HCT116 (cell line): Measurements from ENCODE around the gene SEC24A. TPM values are rescaled to one million over a fixed set of nuclear protein-coding genes. Genes with fewer than 3 reads are reported as not detected.

Experiments
- ATAC-seq: fragments of 200-7000 bp; cut with Tn5 transposase; 2 replicates; pipeline ENCODE4 v1.9.1; 2020; ENCODE audit warnings: mild to moderate bottlenecking, moderate library complexity
- BruUV-seq: library from RNA; stranded (reverse); fragments of 400-500 nt; replicated peaks from 2 replicates; lab custom pipeline; 2021; lab: Mats Ljungman, UMichigan
- CTCF ChIA-PET: fragments of 300-600 bp; sonication (Branson Sonifier 250); formaldehyde crosslinking; loops from one replicate; lab custom pipeline; 2021; ENCODE audit warnings: antibody characterized with exemption; lab: Charles Lee
- POLR2A ChIA-PET: fragments of 300-600, 350-600 bp; sonication (Branson Sonifier 250); formaldehyde crosslinking; loops from one replicate; lab custom pipeline; 2021; ENCODE audit warnings: antibody characterized with exemption; lab: Charles Lee
- RAD21 ChIA-PET, 2 experiments: fragments of 300-600 bp; sonication (Branson Sonifier 250); formaldehyde crosslinking; loops; one replicate each; lab custom pipeline; 2023; ENCODE audit warnings: low total read pairs in 2 of 2; ENCODE audit not compliant: uncharacterized antibody in 2 of 2, unreplicated experiment in 2 of 2, low non-redundant PET in 1 of 2; lab: Charles Lee
- DNase-seq: peaks from one replicate; pipeline ENCODE4 v3.0.0-alpha.2; 2010; ENCODE audit warnings: low read depth, low spot score
- H2AFZ ChIP-seq: fragments of 200-600 bp; shearing (Covaris generic), sonication (generic); 2 replicates; pipeline ENCODE4 v1.6.1; 2017; ENCODE audit warnings: low read depth, mixed run types, mixed read lengths, antibody characterized with exemption, low read length; ENCODE audit not compliant: poor library complexity, severe bottlenecking
- H3K27ac ChIP-seq: 2 replicates; pipeline ENCODE4 v1.5.1; 2012; ENCODE audit warnings: low read depth, low read length
- H3K27me3 ChIP-seq: fragments of 200-600 bp; sonication (generic); 2 replicates; pipeline ENCODE4 v1.6.1; 2016; ENCODE audit warnings: mixed run types, low read length, mixed read lengths; ENCODE audit not compliant: insufficient read depth
- H3K36me3 ChIP-seq, 2 experiments: fragments of 200-500 bp in 1 of 2; fragments of 200-600 bp in 1 of 2; sonication (Bioruptor generic) in 1 of 2; sonication (generic) in 1 of 2; 2 replicates each; pipeline versions ENCODE4 v1.5.1 to v1.6.1; 2014 to 2016; ENCODE audit warnings: low read length in 2 of 2, inconsistent platforms in 1 of 2, mixed read lengths in 1 of 2, mixed run types in 1 of 2; ENCODE audit not compliant: insufficient read depth in 2 of 2, control insufficient read depth in 1 of 2
- H3K4me1 ChIP-seq, 2 experiments: fragments of 200-600 bp in 1 of 2; sonication (generic) in 1 of 2; 2 replicates each; pipeline versions ENCODE4 v1.5.1 to v1.6.1; 2012 to 2017; ENCODE audit warnings: low read length in 2 of 2, inconsistent platforms in 1 of 2, mild to moderate bottlenecking in 1 of 2, mixed read lengths in 1 of 2, mixed run types in 1 of 2, moderate library complexity in 1 of 2; ENCODE audit not compliant: insufficient read depth in 2 of 2, control insufficient read depth in 1 of 2
- H3K4me2 ChIP-seq: fragments of 200-600 bp; sonication (generic); 2 replicates; pipeline ENCODE4 v1.6.1; 2017; ENCODE audit warnings: mixed run types, low read length, mixed read lengths
- H3K4me3 ChIP-seq, 2 experiments: fragments of 200-600 bp in 1 of 2; sonication (generic) in 1 of 2; replicated peaks in 1 of 2; 2 replicates each; pipeline ENCODE4 v1.5.1; 2011 to 2016; ENCODE audit warnings: low read length in 2 of 2, control low read depth in 1 of 2, low read depth in 1 of 2, mild to moderate bottlenecking in 1 of 2, mixed read lengths in 1 of 2, mixed run types in 1 of 2
- H3K79me2 ChIP-seq: fragments of 200-600 bp; sonication (generic); 2 replicates; pipeline ENCODE4 v1.6.1; 2017; ENCODE audit warnings: mild to moderate bottlenecking, mixed run types, low read length, moderate library complexity, mixed read lengths; ENCODE audit not compliant: insufficient read depth
- H3K9ac ChIP-seq: fragments of 200-600 bp; sonication (generic); 2 replicates; pipeline ENCODE4 v1.6.1; 2016; ENCODE audit warnings: low read length, mixed read lengths
- H3K9me2 ChIP-seq: fragments of 200-600 bp; sonication (generic), shearing (Covaris generic); 2 replicates; pipeline ENCODE4 v1.6.1; 2017; ENCODE audit warnings: mixed run types, mild to moderate bottlenecking, moderate library complexity; ENCODE audit not compliant: insufficient read depth
- H3K9me3 ChIP-seq, 2 experiments: fragments of 200-500 bp in 1 of 2; fragments of 200-600 bp in 1 of 2; sonication (Bioruptor generic) in 1 of 2; sonication (generic) in 1 of 2; 2 replicates each; pipeline ENCODE4 v1.6.1; 2014 to 2017; ENCODE audit warnings: low read length in 2 of 2, mixed read lengths in 2 of 2, inconsistent platforms in 1 of 2, low read depth in 1 of 2, mild to moderate bottlenecking in 1 of 2, mixed run types in 1 of 2, moderate library complexity in 1 of 2; ENCODE audit not compliant: control insufficient read depth in 1 of 2, insufficient read depth in 1 of 2
- H4K20me1 ChIP-seq: fragments of 200-600 bp; sonication (generic), shearing (Covaris generic); 2 replicates; pipeline ENCODE4 v1.6.1; 2017; ENCODE audit warnings: mixed run types, mild to moderate bottlenecking, moderate library complexity; ENCODE audit not compliant: insufficient read depth
- CTCF ChIP-seq, 3 experiments: fragments of 200-600 bp in 1 of 3; sonication (generic) in 1 of 3; IDR thresholded peaks in 2 of 3; conservative IDR thresholded peaks in 1 of 3; 2 replicates each; pipeline ENCODE4 v1.5.1; 2012 to 2017; ENCODE audit warnings: low read depth in 2 of 3, low read length in 2 of 3, antibody characterized with exemption in 1 of 3, borderline replicate concordance in 1 of 3, control low read depth in 1 of 3, mild to moderate bottlenecking in 1 of 3, mixed read lengths in 1 of 3, mixed run types in 1 of 3, moderate library complexity in 1 of 3; ENCODE audit not compliant: insufficient read depth in 1 of 3
- EGR1 ChIP-seq: IDR thresholded peaks from 2 replicates; pipeline ENCODE4 v1.6.1; 2012; ENCODE audit warnings: low read depth
- ELF1 ChIP-seq: IDR thresholded peaks from 2 replicates; pipeline ENCODE4 v1.6.1; 2012; ENCODE audit warnings: low read depth, borderline replicate concordance
- FOSL1 ChIP-seq: IDR thresholded peaks from 2 replicates; pipeline ENCODE4 v1.6.1; 2012; ENCODE audit warnings: low read depth
- POLR2A ChIP-seq: IDR thresholded peaks from 2 replicates; pipeline ENCODE4 v1.7.0; 2011; ENCODE audit warnings: borderline replicate concordance; ENCODE audit not compliant: insufficient read depth, insufficient read length; ENCODE audit errors: extremely low read depth
- POLR2AphosphoS5 ChIP-seq: IDR thresholded peaks from 2 replicates; pipeline ENCODE4 v1.6.1; 2011; ENCODE audit warnings: mild to moderate bottlenecking, low read depth, low read length, moderate library complexity
- RAD21 ChIP-seq: IDR thresholded peaks from 2 replicates; pipeline ENCODE4 v1.6.1; 2012; ENCODE audit warnings: low read depth, mild to moderate bottlenecking
- SIN3A ChIP-seq: IDR thresholded peaks from 2 replicates; pipeline ENCODE4 v1.6.1; 2012; ENCODE audit warnings: low read depth
- SP1 ChIP-seq: IDR thresholded peaks from 2 replicates; pipeline ENCODE4 v1.6.1; 2012; ENCODE audit warnings: low read depth
- SRF ChIP-seq: IDR thresholded peaks from 2 replicates; pipeline ENCODE4 v1.6.1; 2012; ENCODE audit warnings: low read depth
- TCF7L2 ChIP-seq: IDR thresholded peaks from 2 replicates; pipeline ENCODE4 v1.7.0; 2011; ENCODE audit warnings: borderline replicate concordance, inconsistent platforms; ENCODE audit not compliant: insufficient read depth, insufficient read length; ENCODE audit errors: extremely low read depth
- YY1 ChIP-seq: IDR thresholded peaks from 2 replicates; pipeline ENCODE4 v1.6.1; 2011; ENCODE audit warnings: low read length, low read depth, moderate library complexity, mild to moderate bottlenecking; ENCODE audit not compliant: insufficient replicate concordance; ENCODE audit errors: extremely low read depth
- ZFX ChIP-seq: fragments of 450-650 bp; IDR thresholded peaks from 2 replicates; pipeline ENCODE4 v1.6.1; 2017
- ZNF274 ChIP-seq: fragments of 200-500 bp; sonication (Bioruptor generic); IDR thresholded peaks from 2 replicates; pipeline ENCODE4 v1.6.1; 2014; ENCODE audit warnings: mild to moderate bottlenecking, low read depth, low read length, inconsistent platforms
- intact Hi-C: fragments of 100-400 bp; cut with micrococcal nuclease; formaldehyde crosslinking; loops from 2 replicates; pipeline ENCODE4 v1.10.0; 2022
- total RNA-seq: library from RNA; stranded (reverse); gene quantifications from one replicate; pipeline ENCODE4 v1.2.1, GENCODE V29; 2021; ENCODE audit not compliant: unreplicated experiment

SEC24A gene
- total RNA-seq, 1 experiment from 2014 or later, result 16.8 TPM

GRCh38 chr5:134625559-134625958, 23.0 kb upstream of the SEC24A start:
- BruUV-seq, result no TSS peak
- POLR2A ChIA-PET, result no interaction called here
- ATAC-seq (no peak), DNase-seq (no peak)
- H3K9ac ChIP-seq, result no peak overlapping the region
- TF ChIP-seq ZNF274 (no peak), RAD21 (no peak), TCF7L2 (no peak), POLR2AphosphoS5 (no peak), EGR1 (no peak), ZFX (no peak), POLR2A (no peak), SP1 (no peak), CTCF (IDR thresholded peaks at IDR 0.05 in 2 of 3, conservative IDR thresholded peaks at IDR 0.05 in 1 of 3; ENCODE audit: borderline replicate concordance in 1 of 3, insufficient read depth in 1 of 3, low read depth in 2 of 3, low read length in 2 of 3) (no peak), SRF (no peak), ELF1 (no peak), FOSL1 (no peak), SIN3A (no peak), YY1 (no peak)
- intact Hi-C loops, result no loop called here
- CTCF ChIA-PET, result no interaction called here
- no peak overlapping the region for H3K4me2 ChIP-seq
- peaks cover 0 to 4% of the 10 kb centered on the region in 2 experiments; a peak in 1 of 4 replicates for H3K4me1 ChIP-seq
- peaks cover 3 to 6% of the 10 kb centered on the region in 2 experiments for H3K36me3 ChIP-seq
- no peak overlapping the region for H3K27ac ChIP-seq
- no peaks in the 10 kb centered on the region for H3K9me2 ChIP-seq
- H3K79me2 ChIP-seq, result peaks cover 14% of the 10 kb centered on the region
- no peak overlapping the region for H3K4me3 ChIP-seq
- no peaks in the 10 kb centered on the region; the same call in 1 of the 2 replicates for H4K20me1 ChIP-seq
- H3K9me3 ChIP-seq, result no peaks in the 10 kb centered on the region
- no peaks in the 10 kb centered on the region for H3K27me3 ChIP-seq
- H2AFZ ChIP-seq, result no peak overlapping the region
- RAD21 ChIA-PET, result no interaction called here
